ENCODE measurements around the gene PTPRG. TPM values are rescaled to one million over a fixed set of nuclear protein-coding genes. Genes with fewer than 3 reads are reported as not detected.

Gene PTPRG
- polyA plus RNA-seq, 5 donors, result 28.0 to 55.8 (median 48.4) TPM

DNA sequence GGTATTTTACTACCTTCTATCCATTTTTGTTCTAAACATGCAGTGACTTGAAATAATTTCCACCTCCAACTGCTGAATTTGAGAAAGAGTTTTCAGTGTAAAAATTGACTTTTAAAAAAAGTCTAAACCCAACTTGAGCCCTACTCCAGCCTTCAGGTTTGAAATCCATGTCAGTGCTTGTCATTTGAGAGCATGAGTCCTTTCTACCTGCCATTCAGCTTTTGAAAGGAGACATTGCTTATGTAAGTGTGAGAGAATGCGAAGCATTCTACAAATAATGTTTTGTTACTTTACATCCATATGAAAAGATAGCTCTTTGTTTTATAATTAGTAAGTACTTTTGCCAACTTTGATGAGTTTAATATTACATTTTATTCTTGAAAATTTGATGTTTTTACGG lies 329.2 kb downstream of the PTPRG start:
- DNase-seq, result no peak

- DNase-seq, result peak; percentile 55 to 69
Observed at GRCh38 chr3:61892891-61893290, 331.5 kb downstream of the PTPRG start.

DNA sequence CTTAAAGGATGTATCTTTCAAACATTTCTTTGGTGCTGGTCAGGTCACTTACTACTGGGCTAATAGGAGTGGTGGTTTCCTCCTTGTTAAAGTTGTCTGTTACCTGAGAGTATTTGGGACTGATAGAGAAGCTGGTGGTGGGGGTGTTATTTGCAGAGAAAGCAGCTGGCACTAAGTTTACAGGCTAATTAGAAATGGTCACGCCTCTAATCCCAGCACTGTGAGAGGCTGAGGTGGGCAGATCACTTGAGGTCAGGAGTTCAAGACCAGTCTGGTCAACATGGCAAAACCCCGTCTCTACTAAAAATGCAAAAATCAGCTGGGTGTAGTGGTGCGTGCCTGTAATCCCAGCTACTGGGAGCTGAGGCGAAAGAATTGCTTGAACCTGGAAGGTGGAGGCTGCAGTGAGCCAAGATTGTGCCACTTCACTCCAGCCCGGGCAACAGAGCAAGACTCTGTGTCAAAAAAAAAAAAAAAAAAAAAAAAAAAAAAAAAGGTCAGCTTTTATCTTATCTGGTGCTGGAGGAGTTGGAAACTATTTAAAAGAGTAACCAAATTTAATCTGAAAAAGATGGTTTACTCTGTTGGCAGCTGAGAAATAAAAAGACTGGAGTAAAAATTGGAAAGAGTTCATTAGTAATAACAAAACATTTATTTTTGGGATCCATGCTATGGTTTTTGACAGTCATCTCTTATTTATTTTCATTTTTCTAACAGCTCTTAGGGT lies 332.6 kb downstream of the PTPRG start:
- no peak for DNase-seq

DNA sequence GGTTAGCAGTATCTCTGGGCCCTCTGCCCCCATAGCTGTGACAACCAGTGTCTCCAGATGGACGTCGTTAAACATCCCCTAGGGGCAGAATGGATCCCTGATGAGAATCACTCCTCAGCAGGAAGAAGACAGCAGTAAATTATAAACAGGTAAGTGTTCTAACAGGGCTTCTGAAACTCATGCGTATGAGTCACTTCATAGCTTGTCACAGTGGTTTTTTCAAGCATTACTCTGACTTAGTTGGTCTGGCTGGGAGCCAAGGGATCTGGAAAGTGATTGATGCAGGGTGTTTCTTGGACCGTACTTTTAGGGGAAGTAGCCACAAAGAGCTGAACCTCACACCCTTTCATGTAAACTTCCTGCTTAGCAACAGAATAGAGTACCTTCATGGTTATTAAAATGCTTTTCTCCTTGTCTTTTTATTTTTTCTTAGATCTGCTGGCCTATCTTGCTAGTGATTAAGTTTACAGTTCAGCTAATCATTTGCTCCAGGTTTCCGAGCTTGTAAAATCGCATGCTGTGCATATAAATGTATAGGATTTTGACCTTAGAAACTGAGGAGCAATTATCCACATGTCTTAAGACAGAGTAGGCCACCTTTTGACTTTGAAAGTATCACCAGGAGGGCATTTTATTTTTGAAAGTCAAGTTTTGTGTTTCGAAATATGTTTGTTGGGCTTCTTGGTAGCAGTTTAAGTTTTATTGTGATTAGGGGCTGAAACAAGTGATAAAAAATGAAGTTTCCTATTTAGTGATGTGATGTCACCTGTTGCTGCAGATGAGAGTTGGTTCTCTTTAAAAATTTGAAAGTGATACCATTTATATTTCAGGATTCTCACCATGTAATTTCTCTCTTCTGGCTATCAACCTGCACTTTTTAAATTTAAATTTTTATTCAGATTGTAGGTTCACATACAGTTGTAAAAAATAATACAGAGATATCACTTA lies 333.9 kb downstream of the PTPRG start:
- peak in 1 of 2 donors; percentile 32 for DNase-seq

- DNase-seq, result no peak
Observed at GRCh38 chr3:61896251-61896650, 334.9 kb downstream of the PTPRG start.

GRCh38 chr3:61897848-61898247 lies 336.5 kb downstream of the PTPRG start:
- no peak for DNase-seq

- DNase-seq, result no peak
Observed at GRCh38 chr3:61899700-61900462, 338.5 kb downstream of the PTPRG start.

DNA sequence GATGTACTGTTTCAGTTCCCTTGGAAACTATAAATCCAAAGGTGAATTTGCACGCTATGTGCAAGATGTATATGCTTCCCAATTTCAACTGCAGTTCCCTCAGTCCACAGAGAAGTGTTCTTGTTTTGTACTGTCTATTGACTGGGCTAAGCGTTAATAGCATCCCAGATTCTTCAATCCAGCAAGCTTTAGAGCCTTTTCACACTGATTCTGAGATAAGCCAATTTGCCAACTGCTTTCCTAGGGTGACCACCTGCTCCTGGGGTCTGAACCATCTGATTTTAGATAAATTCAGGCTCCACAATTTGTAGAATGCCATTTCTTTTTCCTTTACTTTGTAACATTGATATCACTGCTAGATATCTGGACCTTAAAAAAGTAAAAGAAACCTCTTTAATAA lies 340.1 kb downstream of the PTPRG start:
- DNase-seq, result no peak

- no peak for DNase-seq
Observed at GRCh38 chr3:61901986-61902385, 340.6 kb downstream of the PTPRG start.

GRCh38 chr3:61903074-61903473 lies 341.7 kb downstream of the PTPRG start:
- no peak for DNase-seq

GRCh38 chr3:61903931-61904657 lies 342.7 kb downstream of the PTPRG start:
- peak in 1 of 2 donors; percentile 29 for DNase-seq

DNA sequence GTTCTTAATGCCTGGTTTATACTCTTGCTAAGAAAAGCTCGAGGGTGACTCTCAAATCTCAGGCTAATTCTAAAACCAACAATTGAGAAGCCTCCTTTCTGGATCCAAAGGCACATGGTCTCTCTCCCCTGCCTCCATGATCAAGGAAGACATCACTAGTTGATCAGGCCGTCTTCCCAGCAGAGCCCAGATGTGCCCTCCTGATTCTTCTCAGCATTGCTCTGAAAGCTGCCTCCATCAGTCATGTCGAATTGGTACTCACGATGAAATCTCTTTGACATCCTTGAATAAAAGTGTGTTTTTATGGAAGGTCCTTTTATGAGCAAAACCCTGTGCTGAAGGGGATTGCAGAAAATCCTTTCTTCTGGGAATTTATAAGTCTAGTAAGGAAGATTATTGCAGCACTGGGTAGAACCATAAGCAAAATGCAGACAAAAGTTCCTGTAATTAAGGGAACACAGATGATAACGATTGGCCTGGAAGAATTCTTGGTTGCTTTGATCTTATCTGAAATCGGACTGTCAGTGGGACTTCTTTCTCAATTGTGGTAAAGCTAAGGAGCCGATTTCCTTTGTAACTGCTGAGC lies 345.9 kb downstream of the PTPRG start:
- no peak for DNase-seq

- no peak for DNase-seq
Observed at GRCh38 chr3:61908382-61908781, 347.0 kb downstream of the PTPRG start.

GRCh38 chr3:61910732-61911131 lies 349.4 kb downstream of the PTPRG start:
- DNase-seq, result no peak

DNA sequence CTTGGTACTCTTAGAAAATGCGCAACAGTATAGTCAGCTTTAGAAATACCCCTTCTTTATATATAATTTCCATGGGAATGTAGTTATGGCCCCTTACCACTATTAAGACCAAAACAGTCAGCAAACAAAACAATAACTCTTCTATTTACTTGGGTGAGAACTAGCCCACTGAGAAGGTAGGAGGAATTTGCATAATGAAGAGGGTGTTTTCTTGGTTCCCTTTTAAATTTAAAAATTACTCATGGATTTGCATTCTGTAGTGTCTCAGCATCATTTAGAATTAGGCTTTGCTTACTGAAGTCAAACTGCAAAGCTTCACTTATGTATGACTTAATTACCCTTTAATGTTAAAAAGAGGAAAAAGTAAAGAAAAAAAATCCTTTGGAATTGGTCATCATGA lies 350.8 kb downstream of the PTPRG start:
- no peak for DNase-seq

GRCh38 chr3:61913701-61914100 lies 352.3 kb downstream of the PTPRG start:
- no peak for DNase-seq

- DNase-seq, result no peak
Observed at GRCh38 chr3:61914276-61914675, 352.9 kb downstream of the PTPRG start.

DNA sequence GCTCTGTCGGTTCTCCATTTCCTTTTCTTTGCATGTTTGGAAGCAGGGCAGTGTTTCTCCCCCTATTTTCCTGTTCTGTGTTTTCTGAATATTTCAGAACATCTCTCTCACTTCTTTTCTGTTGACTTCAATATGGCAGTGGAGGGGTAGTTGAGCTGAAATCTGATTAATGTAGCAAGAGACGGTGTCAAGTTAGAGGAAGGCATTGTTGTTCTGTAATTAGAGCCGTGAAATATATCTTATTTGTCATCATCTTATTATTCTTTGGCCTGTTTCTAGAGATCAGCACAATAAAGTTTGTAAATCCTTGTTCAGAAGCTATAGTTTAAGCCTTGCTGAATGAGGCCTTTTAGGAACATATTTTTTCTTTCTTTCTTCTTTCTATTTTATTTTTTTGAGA lies 353.9 kb downstream of the PTPRG start:
- no peak for DNase-seq

- no peak for DNase-seq
Observed at GRCh38 chr3:61919371-61919770, 358.0 kb downstream of the PTPRG start.

DNA sequence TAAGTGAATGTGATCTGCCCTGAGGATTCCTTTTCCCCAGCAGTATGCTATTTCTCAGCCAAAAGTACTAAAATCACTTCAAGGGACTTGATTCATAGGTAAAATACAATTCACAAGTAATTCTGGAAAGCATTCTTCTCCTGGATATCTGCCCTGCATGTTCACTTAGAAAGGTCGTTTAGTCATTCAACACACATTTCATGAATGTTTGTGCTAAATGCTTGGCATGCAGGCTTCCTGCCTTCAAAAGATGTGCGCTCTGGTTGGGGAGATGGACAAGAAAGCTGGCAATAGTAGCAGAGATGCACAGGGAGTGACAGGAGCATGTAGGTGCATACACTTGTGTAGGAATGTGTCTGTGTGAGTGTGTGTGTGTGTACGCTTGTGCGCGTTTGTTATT lies 360.7 kb downstream of the PTPRG start:
- DNase-seq, result no peak

DNA sequence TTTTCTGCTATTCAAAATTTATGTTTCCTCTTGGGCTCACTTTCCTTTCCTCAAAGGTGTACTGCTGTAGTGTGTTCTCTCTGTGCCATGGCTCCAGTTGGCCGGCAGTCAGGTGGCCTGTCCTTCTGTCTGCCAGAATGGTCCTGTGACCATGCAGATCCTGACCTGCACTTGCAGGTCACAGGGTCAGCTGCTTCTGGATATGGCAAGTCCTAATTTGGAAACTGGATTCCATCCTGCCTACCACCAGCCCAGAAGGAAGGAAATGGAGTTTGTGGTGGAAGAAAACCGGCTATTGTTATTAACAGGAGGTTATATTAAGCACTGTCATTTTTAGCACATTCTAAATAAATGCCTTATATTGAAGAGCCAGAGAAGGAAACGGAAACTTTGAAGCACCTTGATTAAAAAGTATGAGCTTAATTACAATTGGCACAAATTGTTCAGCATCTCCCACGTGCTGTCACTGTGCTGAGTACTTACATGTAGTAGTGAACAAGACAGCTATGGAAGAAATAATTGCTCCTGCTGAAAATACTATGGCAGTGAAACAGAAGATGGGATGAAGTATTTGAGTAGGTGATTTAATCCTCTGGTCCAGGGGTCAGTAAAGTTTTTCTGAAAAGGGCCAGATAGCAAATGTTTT lies 362.8 kb downstream of the PTPRG start:
- DNase-seq, result peak in 1 of 2 donors; percentile 20

Data from right lung (tissue), 5 donors.